Stimulated activated naive CD4-positive, alpha-beta T cell (primary cell): ENCODE measurements around the gene OR2T10.
A peak's percentile ranks its signal among the peaks of the same experiment; 100 is the strongest.
"Not testable (repeated sequence)": the region's sequence is repeated elsewhere in the genome, so short reads cannot be mapped to it uniquely, and the experiment has no call there.

Experiments
- DNase-seq, 6 experiments: peaks; one replicate each; lab custom pipeline; 2025; lab: John Stamatoyannopoulos, UW

The OR2T10 gene, protein sequence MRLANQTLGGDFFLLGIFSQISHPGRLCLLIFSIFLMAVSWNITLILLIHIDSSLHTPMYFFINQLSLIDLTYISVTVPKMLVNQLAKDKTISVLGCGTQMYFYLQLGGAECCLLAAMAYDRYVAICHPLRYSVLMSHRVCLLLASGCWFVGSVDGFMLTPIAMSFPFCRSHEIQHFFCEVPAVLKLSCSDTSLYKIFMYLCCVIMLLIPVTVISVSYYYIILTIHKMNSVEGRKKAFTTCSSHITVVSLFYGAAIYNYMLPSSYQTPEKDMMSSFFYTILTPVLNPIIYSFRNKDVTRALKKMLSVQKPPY

DNA sequence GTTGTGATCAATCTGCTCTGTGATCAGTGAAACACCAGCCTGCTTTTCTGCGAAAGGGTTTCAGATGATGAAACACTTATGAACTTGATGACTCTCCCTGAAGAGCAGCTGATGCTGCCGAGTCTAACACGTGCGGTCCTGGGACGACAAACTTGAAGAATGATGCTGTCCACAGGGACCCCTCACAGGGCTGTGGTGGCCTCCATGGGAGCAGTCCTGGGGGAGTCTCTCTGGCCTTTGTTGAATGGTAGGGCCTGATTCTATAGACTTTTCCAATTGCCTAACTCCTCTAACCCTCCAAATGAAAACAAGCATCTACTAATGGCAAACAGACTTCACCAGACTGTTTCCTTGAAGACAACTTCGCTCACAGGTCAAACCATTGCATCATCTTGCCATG, at the start of gene OR2T10:
Gene OR2T10 (minus strand): TSS at position 112 of the 400 bp plus-strand sequence. CDS start 3,932 bp downstream, outside the sequence.
- no peak for DNase-seq

DNA sequence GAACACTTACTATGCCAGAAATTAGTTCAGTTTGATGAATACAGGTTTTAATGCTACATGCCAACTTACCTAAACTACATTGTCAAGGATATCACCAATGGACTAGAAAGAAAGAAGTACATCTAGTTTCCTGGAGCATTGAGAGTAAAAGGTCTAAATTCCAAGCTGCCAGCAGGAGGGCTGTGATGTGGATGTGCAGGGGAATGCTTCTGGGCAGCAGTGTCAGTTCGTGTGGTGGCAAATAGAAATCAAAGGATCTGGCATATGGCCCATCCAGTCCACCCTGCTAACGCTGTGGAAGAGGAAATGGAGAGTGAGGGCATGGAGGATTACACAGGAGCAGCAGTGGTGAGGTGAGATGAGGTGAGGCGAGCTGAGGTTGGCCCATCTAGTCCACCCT, 47.7 kb upstream of the OR2T10 start, which contains the start of gene OR2T35:
Gene OR2T35 (minus strand): TSS at position 101 of the 400 bp plus-strand sequence. CDS start 6,020 bp downstream, outside the sequence.
- not testable (repeated sequence) for DNase-seq

DNA sequence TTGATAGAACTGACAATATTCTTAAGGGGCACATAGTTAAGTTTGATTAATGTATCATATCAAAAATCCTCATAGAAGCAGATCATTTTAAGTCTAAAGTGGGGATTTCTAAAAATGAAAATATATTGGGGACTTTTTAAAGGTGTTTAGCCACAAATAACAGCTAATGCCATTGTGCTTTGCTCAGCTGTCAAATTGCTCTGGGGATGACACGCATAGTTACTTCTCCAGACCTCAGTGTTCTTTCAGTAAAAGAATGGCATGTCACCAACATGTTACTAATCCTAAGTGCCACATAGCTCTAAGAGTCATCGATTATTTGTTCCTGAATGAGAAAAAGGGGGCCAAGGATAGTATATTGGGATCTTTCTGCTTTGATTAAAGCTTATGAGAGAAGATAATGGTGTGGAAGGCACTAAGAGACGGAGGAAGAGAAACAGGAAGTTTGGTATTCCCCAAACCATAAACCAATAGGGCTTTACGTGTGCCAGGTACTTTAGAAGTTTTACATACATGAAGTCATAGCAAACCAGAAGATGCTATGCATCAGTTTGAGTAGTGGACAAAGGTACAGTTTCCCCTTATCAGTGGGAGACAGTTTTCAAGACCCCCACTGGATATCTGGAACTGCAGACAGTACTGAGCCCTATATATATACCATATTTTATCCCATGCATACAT, 45.6 kb upstream of the OR2T10 start:
- DNase-seq, result not testable (repeated sequence)

DNA sequence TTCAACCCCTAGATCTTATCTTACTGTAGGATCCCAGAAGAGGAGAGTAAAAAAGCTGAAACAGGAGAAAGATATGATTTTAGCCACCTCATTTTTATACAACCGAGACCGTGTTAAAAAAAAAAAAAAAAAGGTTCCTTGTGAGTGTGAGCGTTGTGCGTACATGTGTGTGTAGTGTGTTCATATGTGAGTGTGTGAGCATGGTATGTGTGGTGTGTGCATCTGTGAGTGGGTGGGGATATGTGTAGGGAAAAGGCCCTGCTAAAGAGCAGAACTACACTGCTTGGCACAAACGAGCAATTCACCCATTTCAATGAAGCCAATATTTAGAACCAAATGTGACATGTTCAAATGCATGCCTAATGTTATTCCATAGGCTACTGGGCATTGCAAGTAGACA, 44.1 kb upstream of the OR2T10 start:
- not testable (repeated sequence) for DNase-seq

- DNase-seq, result not testable (repeated sequence)
Observed at GRCh38 chr1:248640906-248641305, 43.4 kb upstream of the OR2T10 start.

GRCh38 chr1:248639652-248640051, 42.2 kb upstream of the OR2T10 start:
- not testable (repeated sequence) for DNase-seq

DNA sequence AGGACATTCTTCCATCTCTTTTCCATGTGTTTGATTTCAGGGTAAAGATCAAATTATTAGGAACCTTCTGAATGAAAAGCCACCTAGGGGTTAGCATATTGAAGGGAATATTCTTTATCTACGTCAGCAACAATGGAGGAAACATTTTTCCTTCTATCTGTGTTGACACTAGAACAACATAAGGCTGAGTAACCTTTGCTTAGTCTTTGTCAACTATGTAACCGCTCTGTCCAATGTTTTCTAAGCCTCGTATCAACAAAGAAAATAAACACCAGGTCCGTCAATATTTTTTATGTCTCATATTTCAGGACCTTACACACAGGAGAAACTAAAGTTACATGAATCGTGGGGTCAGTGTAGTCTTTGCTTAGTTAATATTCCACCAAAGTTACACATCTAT, 39.1 kb upstream of the OR2T10 start:
- not testable (repeated sequence) for DNase-seq

DNA sequence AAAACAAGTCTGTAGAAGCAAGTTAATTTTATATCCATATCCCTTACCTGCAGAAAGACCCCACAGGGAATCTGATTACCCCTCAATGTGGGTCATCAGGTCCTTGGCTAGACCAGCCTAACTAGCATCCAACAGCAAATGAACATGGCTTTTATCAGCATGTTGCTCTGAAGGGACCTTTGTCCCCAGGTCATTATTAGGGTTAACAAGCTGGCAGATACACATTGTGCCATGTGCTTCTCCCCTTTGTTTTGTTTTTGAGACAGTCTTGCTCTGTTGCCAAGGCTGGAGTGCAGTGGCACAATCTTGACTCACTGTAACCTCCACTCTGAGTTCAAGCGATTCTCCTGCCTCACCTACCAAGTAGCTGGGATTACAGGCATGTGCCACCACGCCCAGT, 37.5 kb upstream of the OR2T10 start, which contains the start of gene OR2T11:
Gene OR2T11 (minus strand): TSS at position 101 of the 400 bp plus-strand sequence. CDS start 7,963 bp downstream, outside the sequence.
- DNase-seq, result not testable (repeated sequence)

DNA sequence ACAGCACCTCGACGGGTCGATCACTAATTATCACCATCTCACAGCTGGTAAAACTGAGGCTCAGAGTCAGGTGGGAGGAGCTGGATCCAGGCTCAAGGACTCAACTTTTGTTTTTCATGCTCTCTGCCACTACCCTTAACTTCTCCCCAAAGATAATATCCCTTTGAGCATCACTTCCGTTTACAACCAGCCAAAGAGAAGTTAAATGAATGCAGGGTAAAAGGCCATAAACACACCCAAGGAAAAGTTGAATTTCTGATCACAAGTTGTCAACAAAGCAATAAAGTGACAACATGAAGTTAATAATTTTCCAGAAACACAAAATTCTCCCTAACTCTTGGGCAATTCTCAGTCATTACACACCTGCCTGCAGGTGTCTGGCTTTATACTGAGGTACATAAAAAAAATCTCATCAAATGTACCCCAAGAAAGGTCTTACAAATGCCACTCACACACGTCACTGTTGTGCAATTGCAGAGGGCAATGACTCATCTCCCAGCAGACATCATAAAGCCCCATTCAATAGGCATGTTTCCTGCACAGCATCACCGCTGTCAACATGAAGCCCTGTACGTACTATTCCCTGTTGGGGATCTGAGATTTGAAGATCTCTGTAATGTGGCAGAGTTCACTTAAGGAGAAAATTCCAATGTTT, 34.0 kb upstream of the OR2T10 start:
- no peak for DNase-seq

GRCh38 chr1:248630551-248630950, 33.1 kb upstream of the OR2T10 start:
- DNase-seq, result no peak

DNA sequence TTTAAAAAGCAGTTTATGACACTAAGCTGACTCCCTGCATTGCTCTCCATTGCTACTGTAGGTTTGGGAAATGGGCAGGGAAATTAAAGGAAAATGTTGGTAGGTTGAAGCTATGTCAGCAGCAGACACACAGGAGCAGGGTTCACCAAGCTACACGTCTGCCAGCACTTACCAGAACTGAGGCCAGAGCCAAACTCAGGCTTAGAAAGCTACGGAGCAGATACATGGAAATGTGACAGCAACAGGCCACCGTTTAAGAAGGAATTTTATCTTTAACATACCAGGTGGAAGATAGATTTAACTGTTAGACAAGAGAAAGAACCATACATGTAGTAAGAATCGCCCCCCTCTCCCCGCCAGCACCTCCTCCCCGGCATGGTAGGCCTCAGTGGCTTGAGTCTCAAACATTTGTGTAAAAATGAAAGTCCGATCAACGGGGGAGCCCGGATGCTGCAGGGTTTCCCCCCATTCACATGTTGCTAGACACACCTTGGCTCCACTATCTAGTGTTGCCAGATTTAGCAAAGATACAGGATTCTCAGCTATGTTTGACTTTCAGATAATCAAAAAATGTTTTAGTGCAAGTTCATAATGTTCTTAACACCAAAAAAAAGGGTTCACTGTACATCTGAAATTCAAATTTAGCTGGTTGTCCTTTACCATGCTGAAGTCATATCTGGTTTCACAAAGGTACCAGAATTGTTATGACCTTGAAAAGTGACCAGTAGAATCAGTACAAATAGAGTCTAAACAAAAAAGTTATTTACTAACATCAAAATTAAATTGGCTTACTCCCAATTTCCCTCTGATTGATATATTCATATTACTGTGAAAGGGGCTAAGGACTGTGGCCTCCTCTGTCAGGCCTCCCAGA, 30.7 kb upstream of the OR2T10 start:
- no peak for DNase-seq

- DNase-seq, result no peak
Observed at GRCh38 chr1:248625971-248626370, 28.5 kb upstream of the OR2T10 start.

GRCh38 chr1:248625166-248625565, 27.7 kb upstream of the OR2T10 start:
- DNase-seq, result no peak

DNA sequence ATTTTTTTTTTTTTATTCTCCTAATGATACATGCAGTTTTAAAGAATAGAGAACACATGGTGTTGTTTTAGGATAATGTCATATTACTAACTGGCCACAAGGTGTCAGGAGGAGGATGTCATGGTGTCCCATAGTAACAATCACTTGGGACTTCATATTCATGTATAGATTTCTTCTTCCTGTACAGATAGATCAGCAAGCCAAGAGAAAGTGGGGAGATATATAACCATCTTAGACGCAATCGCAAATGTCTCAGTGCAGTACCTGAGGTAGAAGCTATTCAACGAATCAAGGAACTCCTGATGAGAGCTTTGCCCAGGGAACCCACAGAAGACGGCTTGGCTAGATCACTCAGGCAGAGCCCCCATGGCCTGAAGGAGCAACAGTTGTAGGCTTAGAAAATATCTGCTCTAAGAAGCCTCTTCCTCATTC, 25.1 kb upstream of the OR2T10 start:
- DNase-seq, result peak in 2 of 6 experiments; percentile 17 to 28

GRCh38 chr1:248621770-248622169, 24.3 kb upstream of the OR2T10 start:
- DNase-seq, result no peak

- DNase-seq, result peak in 3 of 6 experiments; percentile 12 to 23 (median 15)
Observed at GRCh38 chr1:248618878-248619277, 21.4 kb upstream of the OR2T10 start.

GRCh38 chr1:248618119-248618518, 20.6 kb upstream of the OR2T10 start:
- DNase-seq, result no peak

DNA sequence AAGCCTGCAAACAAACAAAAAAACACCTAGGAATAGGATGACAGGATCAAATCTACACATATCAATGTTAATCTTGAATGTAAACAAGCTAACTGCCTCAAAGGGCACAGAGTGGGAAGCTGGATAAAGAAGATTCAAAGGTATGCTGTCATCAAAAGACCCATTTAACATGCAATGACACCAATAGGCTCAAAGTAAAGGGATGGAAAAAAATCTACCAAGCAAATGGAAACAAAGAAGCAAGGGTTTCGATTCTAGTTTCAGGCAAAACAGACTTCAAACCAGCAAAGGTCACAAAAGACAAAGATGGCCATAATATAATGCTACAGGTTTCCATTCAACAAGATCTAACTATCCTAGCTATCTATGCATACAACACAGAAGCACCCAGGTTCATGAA, 16.2 kb upstream of the OR2T10 start:
- DNase-seq, result no peak

GRCh38 chr1:248611883-248612414, 14.4 kb upstream of the OR2T10 start:
- peak in 2 of 6 experiments; percentile 19 to 20 for DNase-seq

- DNase-seq, result no peak
Observed at GRCh38 chr1:248610301-248610700, 12.8 kb upstream of the OR2T10 start.

- no peak for DNase-seq
Observed at GRCh38 chr1:248599396-248599795, 1.9 kb upstream of the OR2T10 start.
